GM18951 (cell line): ENCODE results near the gene WDR93.
A peak's percentile ranks its signal among the peaks of the same experiment; 100 is the strongest.

Experiments
- POLR2A ChIP-seq: IDR thresholded peaks from 4 replicates; pipeline ENCODE4 v1.6.1; 2011; ENCODE audit warnings: mild to moderate bottlenecking; ENCODE audit not compliant: insufficient read length, insufficient read depth; ENCODE audit errors: extremely low read depth
- in situ Hi-C: fragments of 300-500 bp; cut with MboI; formaldehyde crosslinking; loops from one replicate; pipeline ENCODE4 v1.12.0; 2022; ENCODE audit warnings: low sequenced_read_pairs, mixed read lengths, inconsistent platforms; ENCODE audit not compliant: unreplicated experiment

WDR93 gene

GRCh38 chr15:89750560-89751542 lies 60.2 kb downstream of the WDR93 start, which contains the start of gene MESP1:
Gene MESP1, minus strand, starts transcription at chr15:89751249. Its CDS starts 18 bp downstream, at chr15:89751231.
- in situ Hi-C loops, result loop anchor here (5.0 to 10.0 kb wide), 2 partner anchors 126 to 334 kb away; no protein-coding TSS in a partner anchor
- peak; percentile 66 for TF ChIP-seq POLR2A

GRCh38 chr15:89751748-89752147 lies 61.1 kb downstream of the WDR93 start:
- in situ Hi-C loops, result loop anchor here (5.0 to 10.0 kb wide), 2 partner anchors 126 to 333 kb away; no protein-coding TSS in a partner anchor

GRCh38 chr15:89753855-89754254 lies 63.2 kb downstream of the WDR93 start:
- no peak for TF ChIP-seq POLR2A
- in situ Hi-C loops, result loop anchor here (5.0 to 10.0 kb wide), 2 partner anchors 123 to 331 kb away; no protein-coding TSS in a partner anchor

More at GRCh38 chr15:89751748-89752147, 61.1 kb downstream of the WDR93 start:
- TF ChIP-seq POLR2A, result no peak

GRCh38 chr15:89754361-89755154 lies 63.9 kb downstream of the WDR93 start:
- in situ Hi-C loops, result loop anchor here (5.0 to 10.0 kb wide), 2 partner anchors 123 to 330 kb away; no protein-coding TSS in a partner anchor
- no peak for TF ChIP-seq POLR2A

GRCh38 chr15:89755701-89756100 lies 65.1 kb downstream of the WDR93 start:
- in situ Hi-C loops, result loop anchor here (10.0 kb wide), 1 partner anchor 329 kb away; no protein-coding TSS in a partner anchor
- TF ChIP-seq POLR2A, result no peak

- TF ChIP-seq POLR2A, result no peak
- in situ Hi-C loops, result loop anchor here (10.0 kb wide), 1 partner anchor 328 kb away; no protein-coding TSS in a partner anchor
These were observed 66.3 kb downstream of the WDR93 start for GRCh38 chr15:89756897-89757296.

GRCh38 chr15:89758283-89758682 lies 67.7 kb downstream of the WDR93 start:
- TF ChIP-seq POLR2A, result no peak
- in situ Hi-C loops, result loop anchor here (10.0 kb wide), 1 partner anchor 327 kb away; no protein-coding TSS in a partner anchor

GRCh38 chr15:89758981-89759380 lies 68.4 kb downstream of the WDR93 start:
- no peak for TF ChIP-seq POLR2A
- in situ Hi-C loops, result loop anchor here (10.0 kb wide), 1 partner anchor 326 kb away; no protein-coding TSS in a partner anchor

GRCh38 chr15:89759835-89760234 lies 69.2 kb downstream of the WDR93 start:
- in situ Hi-C loops, result loop anchor here (10.0 kb wide), 1 partner anchor 325 kb away; no protein-coding TSS in a partner anchor
- TF ChIP-seq POLR2A, result no peak

- no peak for TF ChIP-seq POLR2A
- in situ Hi-C loops, result no loop called here
These were observed 69.8 kb downstream of the WDR93 start for GRCh38 chr15:89760303-89761008.

- in situ Hi-C loops, result no loop called here
- TF ChIP-seq POLR2A, result no peak
These were observed 70.6 kb downstream of the WDR93 start for GRCh38 chr15:89761009-89761831.
